SW480 (cell line): Measurements from ENCODE around the gene TAS1R2.
"Not testable (repeated sequence)": the region's sequence is repeated elsewhere in the genome, so short reads cannot be mapped to it uniquely, and the experiment has no call there.

Source experiments
- DNase-seq: peaks from one replicate; pipeline ENCODE4 v3.0.0-alpha.2; 2016; ENCODE audit warnings: low spot score

Gene TAS1R2

GRCh38 chr1:18883636-18884418, 24.4 kb upstream of the TAS1R2 start:
- DNase-seq: peak; percentile 35

- no peak for DNase-seq
These were observed 23.6 kb upstream of the TAS1R2 start for GRCh38 chr1:18883079-18883478.

GRCh38 chr1:18882486-18882885, 23.0 kb upstream of the TAS1R2 start:
- no peak for DNase-seq

- no peak for DNase-seq
These were observed 22.4 kb upstream of the TAS1R2 start for GRCh38 chr1:18881642-18882431.

- DNase-seq: no peak
These were observed 21.7 kb upstream of the TAS1R2 start for GRCh38 chr1:18881164-18881563.

- DNase-seq: no peak
These were observed 21.1 kb upstream of the TAS1R2 start for GRCh38 chr1:18880585-18880984.

GRCh38 chr1:18879791-18880309, 20.4 kb upstream of the TAS1R2 start:
- peak; percentile 43 for DNase-seq

GRCh38 chr1:18879215-18879790, 19.8 kb upstream of the TAS1R2 start:
- DNase-seq: no peak

- no peak for DNase-seq
These were observed 19.2 kb upstream of the TAS1R2 start for GRCh38 chr1:18878538-18879214.

- no peak for DNase-seq
These were observed 17.8 kb upstream of the TAS1R2 start for GRCh38 chr1:18877282-18877681.

- no peak for DNase-seq
These were observed 16.8 kb upstream of the TAS1R2 start for GRCh38 chr1:18876210-18876609.

- DNase-seq: no peak
These were observed 16.3 kb upstream of the TAS1R2 start for GRCh38 chr1:18875796-18876128.

GRCh38 chr1:18875107-18875795, 15.8 kb upstream of the TAS1R2 start:
- peak; percentile 69 for DNase-seq

- DNase-seq: no peak
These were observed 15.1 kb upstream of the TAS1R2 start for GRCh38 chr1:18874600-18874999.

- DNase-seq: no peak
These were observed 14.6 kb upstream of the TAS1R2 start for GRCh38 chr1:18874036-18874435.

- no peak for DNase-seq
These were observed 12.7 kb upstream of the TAS1R2 start for GRCh38 chr1:18872071-18872611.

GRCh38 chr1:18871401-18872070, 12.1 kb upstream of the TAS1R2 start:
- no peak for DNase-seq

GRCh38 chr1:18870957-18871356, 11.5 kb upstream of the TAS1R2 start:
- DNase-seq: no peak

GRCh38 chr1:18870595-18870865, 11.1 kb upstream of the TAS1R2 start:
- not testable (repeated sequence) for DNase-seq

GRCh38 chr1:18869847-18870594, 10.6 kb upstream of the TAS1R2 start:
- DNase-seq: no peak
